ENCODE results near the gene CACNA2D4.

GRCh38 chr12:1830401-1830845 lies 88.0 kb downstream of the CACNA2D4 start:
- no peak for TF ChIP-seq POLR2A (IDR thresholded peaks at IDR 0.05; ENCODE audit: borderline replicate concordance, extremely low read depth, insufficient read depth, insufficient read length)
- TF ChIP-seq, protein P1, sequence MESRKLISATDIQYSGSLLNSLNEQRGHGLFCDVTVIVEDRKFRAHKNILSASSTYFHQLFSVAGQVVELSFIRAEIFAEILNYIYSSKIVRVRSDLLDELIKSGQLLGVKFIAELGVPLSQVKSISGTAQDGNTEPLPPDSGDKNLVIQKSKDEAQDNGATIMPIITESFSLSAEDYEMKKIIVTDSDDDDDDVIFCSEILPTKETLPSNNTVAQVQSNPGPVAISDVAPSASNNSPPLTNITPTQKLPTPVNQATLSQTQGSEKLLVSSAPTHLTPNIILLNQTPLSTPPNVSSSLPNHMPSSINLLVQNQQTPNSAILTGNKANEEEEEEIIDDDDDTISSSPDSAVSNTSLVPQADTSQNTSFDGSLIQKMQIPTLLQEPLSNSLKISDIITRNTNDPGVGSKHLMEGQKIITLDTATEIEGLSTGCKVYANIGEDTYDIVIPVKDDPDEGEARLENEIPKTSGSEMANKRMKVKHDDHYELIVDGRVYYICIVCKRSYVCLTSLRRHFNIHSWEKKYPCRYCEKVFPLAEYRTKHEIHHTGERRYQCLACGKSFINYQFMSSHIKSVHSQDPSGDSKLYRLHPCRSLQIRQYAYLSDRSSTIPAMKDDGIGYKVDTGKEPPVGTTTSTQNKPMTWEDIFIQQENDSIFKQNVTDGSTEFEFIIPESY (IDR thresholded peaks at IDR 0.05; ENCODE audit: extremely low read depth, insufficient replicate concordance, low read length), result no peak
- no peak for TF ChIP-seq CTCF (IDR thresholded peaks at IDR 0.05 in 2 of 3, conservative IDR thresholded peaks at IDR 0.05 in 1 of 3; ENCODE audit: borderline replicate concordance in 1 of 3, insufficient read depth in 1 of 3, low read depth in 2 of 3, low read length in 2 of 3)
- no peak for TF ChIP-seq JUND (IDR thresholded peaks at IDR 0.05)
- TF ChIP-seq RAD21 (IDR thresholded peaks at IDR 0.05; ENCODE audit: low read depth), result no peak
- TF ChIP-seq SIN3A (IDR thresholded peaks at IDR 0.05; ENCODE audit: low read depth), result no peak
- TF ChIP-seq ZFX (IDR thresholded peaks at IDR 0.05), result no peak
- no peak for TF ChIP-seq EZH2 (IDR thresholded peaks at IDR 0.05)
- TF ChIP-seq SP1 (IDR thresholded peaks at IDR 0.05; ENCODE audit: low read depth), result no peak
- TF ChIP-seq YY1 (IDR thresholded peaks at IDR 0.05; ENCODE audit: extremely low read depth, insufficient replicate concordance, low read depth, low read length), result no peak
- TF ChIP-seq, protein P2, sequence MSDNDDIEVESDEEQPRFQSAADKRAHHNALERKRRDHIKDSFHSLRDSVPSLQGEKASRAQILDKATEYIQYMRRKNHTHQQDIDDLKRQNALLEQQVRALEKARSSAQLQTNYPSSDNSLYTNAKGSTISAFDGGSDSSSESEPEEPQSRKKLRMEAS (IDR thresholded peaks at IDR 0.05), result no peak
- TF ChIP-seq EZH2phosphoT487 (IDR thresholded peaks at IDR 0.05; ENCODE audit: borderline replicate concordance), result no peak
- no peak for TF ChIP-seq POLR2AphosphoS5 (IDR thresholded peaks at IDR 0.05; ENCODE audit: low read depth, low read length)
- TF ChIP-seq ZNF274 (IDR thresholded peaks at IDR 0.05; ENCODE audit: low read depth, low read length), result no peak
